Upper lobe of left lung (tissue), 6 donors: ENCODE results near the gene IRAK1. TPM values are rescaled to one million over a fixed set of nuclear protein-coding genes. Genes with fewer than 3 reads are reported as not detected.
"Not testable (repeated sequence)": the region's sequence is repeated elsewhere in the genome, so short reads cannot be mapped to it uniquely, and the experiment has no call there.

Experiments
- ATAC-seq, 2 donors: fragments of 200-7000 bp; cut with Tn5 transposase; one replicate each; pipeline ENCODE4 v1.9.1; 2022; ENCODE audit warnings: mild to moderate bottlenecking in 2 of 2, moderate library complexity in 2 of 2; ENCODE audit not compliant: low FRiP score in 2 of 2
- DNase-seq, 2 donors: peaks; one replicate each; pipeline ENCODE4 v3.0.0-alpha.2; 2019 to 2020
- H3K27ac ChIP-seq, 4 donors: fragments of 200-600 bp; sonication (generic); one replicate each; pipeline ENCODE4 v1.5.1; 2016 to 2019
- H3K27me3 ChIP-seq, 4 donors: fragments of 200-600 bp; sonication (generic); one replicate each; pipeline ENCODE4 v1.5.1; 2017 to 2019
- H3K36me3 ChIP-seq, 4 donors: fragments of 200-600 bp; sonication (generic); one replicate each; pipeline ENCODE4 v1.5.1; 2016 to 2019
- H3K4me1 ChIP-seq, 4 donors: fragments of 200-600 bp; sonication (generic); one replicate each; pipeline ENCODE4 v1.5.1; 2018 to 2019
- H3K4me3 ChIP-seq, 4 donors: fragments of 200-600 bp; sonication (generic); one replicate each; pipeline ENCODE4 v1.5.1; 2017 to 2019; ENCODE audit warnings: mild to moderate bottlenecking in 2 of 4, moderate library complexity in 1 of 4
- H3K9me3 ChIP-seq, 4 donors: fragments of 200-600 bp; sonication (generic); one replicate each; pipeline ENCODE4 v1.5.1; 2018 to 2019
- EP300 ChIP-seq, 4 donors: sonication (generic); formaldehyde crosslinking; IDR thresholded peaks; one replicate each; pipeline ENCODE4 v1.5.1; 2017; ENCODE audit warnings: antibody characterized with exemption in 4 of 4, control low read depth in 2 of 4
- POLR2A ChIP-seq, 4 donors: fragments of 450-650 bp; IDR thresholded peaks; one replicate each; pipeline ENCODE4 v1.5.1; 2016 to 2017; ENCODE audit warnings: antibody characterized with exemption in 4 of 4, mild to moderate bottlenecking in 2 of 4
- POLR2AphosphoS5 ChIP-seq, 2 donors: sonication (generic); formaldehyde crosslinking; IDR thresholded peaks; one replicate each; pipeline ENCODE4 v1.5.1; 2017; ENCODE audit warnings: antibody characterized with exemption in 2 of 2
- WGBS, 2 donors: methylation state at CpG; one replicate each; pipeline ENCODE4 v1.1.5; 2017 to 2018; 5-methylcytosine and 5-hydroxymethylcytosine counted together
- total RNA-seq, 6 donors: library from RNA; depleted of rRNA in 4 of 6; stranded (reverse); fragments of >200 nt in 4 of 6; gene quantifications; one replicate each; pipeline versions ENCODE4 v1.1.0 to v1.2.1, GENCODE V29; 2016 to 2021
- TF ChIP-seq, protein P1 (sequence below), 6 experiments: fragments of 450-650 bp in 4 of 6; fragments of 200-600 bp in 2 of 6; sonication (generic) in 2 of 6; IDR thresholded peaks; one replicate each; pipeline ENCODE4 v1.5.1; 2016 to 2019; ENCODE audit warnings: antibody characterized with exemption in 6 of 6
- donor health status: DM: no; HTN: no; CAD: no; lungs with moderate emphysema.
- donor health status: DM: no; HTN: yes; CAD: no; lungs with severe emphysema.

The IRAK1 gene
- total RNA-seq, 6 donors from 2014 or later, result 49.4 to 236 (median 125) TPM

DNA sequence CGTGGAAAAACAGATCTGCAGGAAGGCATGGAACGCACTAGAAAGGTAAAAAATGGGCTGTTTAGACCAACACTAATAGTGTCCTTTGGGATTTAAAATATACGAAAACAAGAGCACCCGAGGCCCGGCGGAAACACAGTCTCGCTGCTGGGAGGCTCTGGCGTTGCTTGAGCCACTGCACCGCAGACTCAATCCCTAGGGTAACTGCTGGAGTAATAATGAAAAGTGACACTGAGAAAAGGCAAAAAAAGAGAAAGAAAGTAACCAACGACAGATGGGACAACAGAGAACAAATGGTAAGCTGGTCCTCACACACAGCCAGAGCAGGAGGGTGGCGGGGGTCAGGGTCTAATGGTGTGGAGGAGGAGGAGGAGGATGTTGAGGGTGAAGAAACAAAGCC, 15.4 kb downstream of the IRAK1 start:
- H3K9me3 ChIP-seq, result no peaks in the 10 kb centered on the region
- no peaks in the 10 kb centered on the region for H3K36me3 ChIP-seq
- TF ChIP-seq POLR2AphosphoS5 (IDR thresholded peaks at IDR 0.05), result no peak
- TF ChIP-seq POLR2A (IDR thresholded peaks at IDR 0.05), result no peak
- TF ChIP-seq EP300 (IDR thresholded peaks at IDR 0.05), result no peak
- TF ChIP-seq, protein P1, sequence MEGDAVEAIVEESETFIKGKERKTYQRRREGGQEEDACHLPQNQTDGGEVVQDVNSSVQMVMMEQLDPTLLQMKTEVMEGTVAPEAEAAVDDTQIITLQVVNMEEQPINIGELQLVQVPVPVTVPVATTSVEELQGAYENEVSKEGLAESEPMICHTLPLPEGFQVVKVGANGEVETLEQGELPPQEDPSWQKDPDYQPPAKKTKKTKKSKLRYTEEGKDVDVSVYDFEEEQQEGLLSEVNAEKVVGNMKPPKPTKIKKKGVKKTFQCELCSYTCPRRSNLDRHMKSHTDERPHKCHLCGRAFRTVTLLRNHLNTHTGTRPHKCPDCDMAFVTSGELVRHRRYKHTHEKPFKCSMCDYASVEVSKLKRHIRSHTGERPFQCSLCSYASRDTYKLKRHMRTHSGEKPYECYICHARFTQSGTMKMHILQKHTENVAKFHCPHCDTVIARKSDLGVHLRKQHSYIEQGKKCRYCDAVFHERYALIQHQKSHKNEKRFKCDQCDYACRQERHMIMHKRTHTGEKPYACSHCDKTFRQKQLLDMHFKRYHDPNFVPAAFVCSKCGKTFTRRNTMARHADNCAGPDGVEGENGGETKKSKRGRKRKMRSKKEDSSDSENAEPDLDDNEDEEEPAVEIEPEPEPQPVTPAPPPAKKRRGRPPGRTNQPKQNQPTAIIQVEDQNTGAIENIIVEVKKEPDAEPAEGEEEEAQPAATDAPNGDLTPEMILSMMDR (IDR thresholded peaks at IDR 0.05), result no peak
- DNase-seq, result no peak
- H3K27me3 ChIP-seq, result no peaks in the 10 kb centered on the region
- no peak overlapping the region for H3K4me3 ChIP-seq
- no peak overlapping the region for H3K27ac ChIP-seq
- 79 to 87% methylated on average over 11 of the region's 11 CpGs for WGBS, 2 donors
- no peak for ATAC-seq
- H3K4me1 ChIP-seq, result peaks cover 0 to 11% (median 0%) of the 10 kb centered on the region in 4 donors

DNA sequence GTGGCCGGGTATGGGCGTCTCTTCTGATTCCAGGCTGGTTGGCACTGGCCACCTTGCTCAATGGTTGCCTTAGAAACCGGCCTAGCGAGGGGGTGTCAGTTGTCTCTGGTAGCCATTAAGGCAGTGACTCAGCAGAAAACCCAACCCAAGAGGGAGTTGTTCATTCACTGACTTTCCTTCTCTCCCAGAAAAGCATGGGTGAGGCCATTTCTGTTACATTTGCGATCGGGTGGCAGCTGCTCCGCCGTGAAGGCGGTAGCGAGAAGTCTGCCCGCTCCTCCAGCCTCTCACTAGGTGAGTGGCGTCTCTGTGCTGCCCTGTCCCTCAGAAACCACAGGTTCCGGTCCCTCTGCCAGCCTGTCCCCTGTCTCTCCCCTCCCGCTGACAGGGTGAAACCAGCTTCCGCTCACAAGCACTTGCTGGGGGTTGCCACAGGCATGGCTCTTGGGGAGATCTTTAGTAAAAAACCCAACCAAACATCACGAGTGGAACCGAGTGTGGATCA, 17.4 kb downstream of the IRAK1 start:
- Histone ChIP-seq H3K4me1 (peaks cover 0 to 12% (median 0%) of the 10 kb centered on the region in 4 donors), H3K9me3 (no peaks in the 10 kb centered on the region), H3K36me3 (no peaks in the 10 kb centered on the region), H3K27ac (peak overlapping the region; percentile 49 to 84 (median 64)), H3K4me3 (no peak overlapping the region), H3K27me3 (no peaks in the 10 kb centered on the region)
- peak in 1 of 4 donors; percentile 44 for TF ChIP-seq POLR2A (IDR thresholded peaks at IDR 0.05)
- no peak for TF ChIP-seq POLR2AphosphoS5 (IDR thresholded peaks at IDR 0.05)
- TF ChIP-seq, protein P1 (IDR thresholded peaks at IDR 0.05), result no peak
- DNase-seq, result peak in 1 of 2 donors; percentile 69
- ATAC-seq, result peak; percentile 34 to 85
- WGBS, 2 donors, result 82 to 94% methylated on average over 8 to 17 of the region's 17 CpGs

DNA sequence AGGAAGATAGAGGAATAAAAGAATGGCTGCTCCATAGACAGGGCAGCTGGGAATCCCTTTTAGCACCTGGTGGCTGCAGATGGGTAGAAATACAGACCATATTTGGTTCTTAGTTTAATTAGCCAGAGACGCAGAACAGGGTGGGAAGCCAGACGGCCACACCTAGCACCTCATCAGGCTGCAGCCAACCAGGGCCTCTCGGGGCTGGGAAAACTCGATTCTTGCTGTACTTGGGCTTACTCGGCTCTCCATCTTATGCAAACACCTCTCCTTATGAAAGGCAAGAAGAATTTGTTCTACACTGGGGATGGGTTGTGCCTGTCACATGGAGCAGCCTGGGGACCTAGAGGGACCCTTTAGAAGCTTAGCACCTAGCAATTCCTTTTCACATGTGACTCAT, 19.7 kb downstream of the IRAK1 start:
- Histone ChIP-seq H3K9me3 (no peaks in the 10 kb centered on the region), H3K4me1 (peaks cover 0 to 12% (median 0%) of the 10 kb centered on the region in 4 donors), H3K27me3 (no peaks in the 10 kb centered on the region), H3K27ac (no peak overlapping the region), H3K4me3 (no peak overlapping the region), H3K36me3 (no peaks in the 10 kb centered on the region)
- TF ChIP-seq POLR2AphosphoS5 (IDR thresholded peaks at IDR 0.05) (no peak), POLR2A (IDR thresholded peaks at IDR 0.05) (no peak), EP300 (IDR thresholded peaks at IDR 0.05) (no peak)
- TF ChIP-seq, protein P1 (IDR thresholded peaks at IDR 0.05), result no peak
- peak in 1 of 2 donors; percentile 67 for DNase-seq
- 37 to 56% methylated on average over 3 to 5 of the region's 5 CpGs for WGBS, 2 donors
- peak in 1 of 2 donors; percentile 78 for ATAC-seq

DNA sequence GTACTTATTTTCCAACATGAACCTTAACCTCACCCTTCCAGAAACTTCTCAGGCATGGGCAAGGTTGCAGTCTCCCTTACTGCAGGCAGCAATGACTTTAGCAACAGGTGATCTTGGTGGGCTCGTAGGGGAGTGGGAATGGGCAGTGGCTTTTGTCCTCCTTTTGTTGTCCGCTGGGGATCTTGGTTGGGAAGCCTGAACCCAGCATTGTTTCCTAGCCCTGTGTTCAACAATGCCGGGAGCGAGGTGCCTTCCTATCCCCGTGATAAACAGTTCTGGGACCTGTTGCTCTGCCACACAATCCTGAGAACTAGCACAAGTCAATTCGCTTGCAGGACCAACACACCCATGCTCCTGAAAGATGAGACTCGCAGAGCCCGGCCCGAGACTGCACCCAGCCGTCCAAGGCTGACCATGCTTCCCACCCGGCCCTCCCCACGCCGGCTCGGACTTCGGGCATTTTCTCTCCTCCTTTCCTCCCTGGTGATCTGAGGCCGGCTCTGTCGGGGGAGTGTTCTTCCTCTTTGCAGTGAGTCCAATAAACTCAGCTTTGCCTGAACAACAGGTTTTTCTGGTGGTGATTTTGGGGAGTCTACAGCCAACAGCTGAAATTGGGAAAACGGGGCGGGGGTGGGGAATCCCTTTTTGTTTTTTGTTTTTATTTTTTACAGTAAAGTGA, 20.2 kb downstream of the IRAK1 start:
- Histone ChIP-seq H3K9me3 (no peaks in the 10 kb centered on the region), H3K36me3 (no peaks in the 10 kb centered on the region), H3K4me1 (peaks cover 0 to 12% (median 0%) of the 10 kb centered on the region in 4 donors), H3K27me3 (no peaks in the 10 kb centered on the region), H3K4me3 (peak overlapping the region in 1 of 4 donors; percentile 2), H3K27ac (no peak overlapping the region)
- TF ChIP-seq POLR2A (IDR thresholded peaks at IDR 0.05), result no peak
- ATAC-seq (peak in 1 of 2 donors; percentile 36), DNase-seq (peak in 1 of 2 donors; percentile 21)
- whole genome bisulfite sequencing, 2 donors, result 51 to 55% methylated on average over 7 to 19 of the region's 19 CpGs

DNA sequence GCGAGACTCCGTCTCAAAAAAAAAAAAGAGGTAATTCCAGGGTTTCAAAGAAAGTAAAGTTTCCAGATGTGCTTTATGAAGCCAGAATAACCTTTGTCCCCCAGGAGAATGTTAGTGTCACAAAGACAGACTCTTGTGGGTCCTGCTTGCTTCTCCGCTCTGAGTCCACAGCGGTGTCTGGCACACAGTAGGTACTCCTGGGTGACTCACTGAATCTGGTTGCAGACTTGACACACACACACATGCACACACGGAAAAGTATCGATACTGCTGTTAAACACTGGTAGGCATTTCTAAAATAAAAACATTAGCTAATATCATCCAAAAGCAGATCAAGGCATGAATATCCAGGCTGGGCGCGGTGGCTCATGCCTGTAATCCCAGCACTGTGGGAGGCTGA, 24.2 kb downstream of the IRAK1 start:
- H3K4me3 ChIP-seq, result no peak overlapping the region
- peaks cover 0 to under 1% (median 0%) of the 10 kb centered on the region in 4 donors for H3K9me3 ChIP-seq
- DNase-seq (no peak), ATAC-seq (no peak)
- peaks cover 0 to 12% (median 0%) of the 10 kb centered on the region in 4 donors for H3K4me1 ChIP-seq
- no peaks in the 10 kb centered on the region for H3K36me3 ChIP-seq
- WGBS, 2 donors, result 95 to 100% methylated on average over 6 to 8 of the region's 8 CpGs
- H3K27ac ChIP-seq, result no peak overlapping the region
- TF ChIP-seq, protein P1 (IDR thresholded peaks at IDR 0.05), result no peak
- no peak for TF ChIP-seq POLR2A (IDR thresholded peaks at IDR 0.05)
- H3K27me3 ChIP-seq, result no peaks in the 10 kb centered on the region

DNA sequence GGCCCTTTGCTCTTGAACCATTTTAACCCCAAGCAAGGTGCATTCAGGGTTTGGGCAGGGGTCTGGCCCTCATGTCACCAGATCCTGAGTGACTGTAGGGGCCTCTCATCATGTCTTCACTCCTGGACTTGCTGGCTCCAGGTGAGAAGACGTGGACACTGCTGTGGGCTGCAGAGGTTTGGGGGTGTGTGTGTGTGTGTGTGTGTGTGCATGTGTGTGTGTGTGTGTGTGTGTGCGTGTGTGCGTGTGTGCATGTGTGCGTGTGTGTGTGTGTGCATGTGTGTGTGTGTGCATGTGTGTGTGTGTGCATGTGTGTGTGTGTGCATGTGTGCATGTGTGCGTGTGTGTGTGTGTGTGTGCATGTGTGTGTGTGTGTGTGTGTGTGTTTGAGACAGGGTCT, 25.3 kb downstream of the IRAK1 start:
- WGBS, 2 donors, result 53% methylated on average over 5 of the region's 5 CpGs; no CpG with 5 or more reads in 1 of the 2 donors

More for the DNA sequence above, 25.3 kb downstream of the IRAK1 start:
- H3K4me1 ChIP-seq, H3K9me3 ChIP-seq, ATAC-seq, H3K27me3 ChIP-seq, H3K36me3 ChIP-seq, H3K27ac ChIP-seq, DNase-seq, H3K4me3 ChIP-seq: not testable (repeated sequence)
